Heart left ventricle (tissue), 16 donors: ENCODE data around the gene PEMT. TPM values are rescaled to one million over a fixed set of nuclear protein-coding genes. Genes with fewer than 3 reads are reported as not detected.

Source experiments
- ATAC-seq, 4 donors: fragments of 200-7000 bp; cut with Tn5 transposase; one replicate each; pipeline ENCODE4 v1.9.1; 2020 to 2022; ENCODE audit warnings: moderate library complexity in 4 of 4, mild to moderate bottlenecking in 3 of 4, moderate number of reproducible peaks in 1 of 4
- DNase-seq, 5 donors: peaks; one replicate each; pipeline ENCODE4 v3.0.0-alpha.2; 2020
- H3K27ac ChIP-seq, 12 donors: fragments of 200-600 bp; sonication (generic) in 4 of 12; one replicate each; pipeline versions ENCODE4 v1.5.0 to v1.8.0; 2016 to 2022; ENCODE audit warnings: mild to moderate bottlenecking in 2 of 12
- H3K27me3 ChIP-seq, 9 donors: fragments of 200-600 bp; sonication (generic) in 2 of 9; one replicate each; pipeline versions ENCODE4 v1.5.1 to v1.8.0; 2016 to 2022; ENCODE audit warnings: mild to moderate bottlenecking in 3 of 9
- H3K36me3 ChIP-seq, 9 donors: fragments of 200-600 bp; sonication (generic) in 2 of 9; one replicate each; pipeline versions ENCODE4 v1.5.0 to v1.8.0; 2018 to 2022; ENCODE audit warnings: mild to moderate bottlenecking in 2 of 9
- H3K4me1 ChIP-seq, 12 donors: fragments of 200-600 bp; sonication (generic) in 4 of 12; one replicate each; pipeline versions ENCODE4 v1.5.0 to v1.8.0; 2016 to 2022; ENCODE audit warnings: mild to moderate bottlenecking in 3 of 12
- H3K4me3 ChIP-seq, 12 donors: fragments of 200-600 bp; sonication (generic) in 4 of 12; one replicate each; pipeline versions ENCODE4 v1.5.0 to v1.8.0; 2017 to 2022; ENCODE audit warnings: mild to moderate bottlenecking in 9 of 12, moderate library complexity in 4 of 12
- H3K9me3 ChIP-seq, 12 donors: fragments of 200-600 bp; sonication (generic) in 4 of 12; one replicate each; pipeline versions ENCODE4 v1.5.0 to v1.8.0; 2016 to 2022; ENCODE audit warnings: mild to moderate bottlenecking in 1 of 12
- CTCF ChIP-seq, 12 donors: fragments of 200-600 bp; sonication (generic) in 4 of 12; IDR thresholded peaks; one replicate each; pipeline versions ENCODE4 v1.5.0 to v1.8.0; 2018 to 2022; ENCODE audit warnings: antibody characterized with exemption in 12 of 12, mild to moderate bottlenecking in 5 of 12
- POLR2A ChIP-seq, 2 donors: fragments of 450-650 bp; IDR thresholded peaks; one replicate each; pipeline ENCODE4 v1.6.1; 2017; ENCODE audit warnings: antibody characterized with exemption in 2 of 2, mild to moderate bottlenecking in 2 of 2, moderate library complexity in 2 of 2
- WGBS, 4 donors: extraction: QIAGEN DNeasy Blood & Tissue Kit in 2 of 4; methylation state at CpG; one replicate each; pipeline versions ENCODE4 v1.1.5 to v1.1.7; 2013 to 2018; 5-methylcytosine and 5-hydroxymethylcytosine counted together
- intact Hi-C, 10 donors: fragments of 100-400 bp; cut with DNase I; formaldehyde crosslinking; loops; one replicate each; pipeline versions ENCODE4 v1.11.1 to v1.14.2; 2022
- polyA plus RNA-seq, 2 donors: library from polyadenylated mRNA; stranded (reverse); fragments of 200-250 nt; gene quantifications; one replicate each; pipeline ENCODE4 v1.2.3, GENCODE V29; 2013
- total RNA-seq, 9 donors: library from RNA; depleted of rRNA in 2 of 9; stranded (reverse); fragments of >200 nt in 2 of 9; fragmentation: NEBNext Ultra II Directional in 3 of 9; extraction: Animal tissue kit (Norgen Biotek cat#: 25700) in 3 of 9; gene quantifications; one replicate each; pipeline versions ENCODE4 v1.1.0 to v1.2.4, GENCODE V29; 2016 to 2023
- donor health status: ischemic (EF 13 %, LVEDD 7.1; RV severe dilation, severe dysfunction).
- donor health status: healthy with polysubstance abuse.
- donor health status: DM: no; HTN: yes; CAD: no.
- donor health status: DM: no; HTN: no; CAD: no.
- donor health status: ischemic (EF 25% LVEDD 6.9; RV normal size, moderate dysfunction).
- donor health status: ischemic (EF 25% LVEDD 5.7; RV mildly dilated, moderate dysfunction).
- donor health status: healthy.
- donor health status: DM: yes; HTN: yes; CAD: no.
- donor health status: ischemic (EF 35%, LVEDD 5.7; RV mildly dilated, moderate dysfunction).
- donor health status: nonischemic (EF 11% LVEDD 7.7; RV severe dilation, severe dysfunction).
- donor health status: DM: yes; HTN: yes; CAD: no.
- donor health status: PGD.
- donor health status: ischemic (EF 29% LVEDD 5.4; RV normal size, mild dysfunction).
- donor health status: nonischemic (EF 23%, LVEDD 6.1; RV moderate dilation, normal function).

Gene PEMT
- total and polyA plus RNA-seq, 11 donors, result 15.7 to 42.2 (median 25.4) TPM

GRCh38 chr17:17563530-17563929 lies 28.0 kb downstream of the PEMT start:
- DNase-seq (no peak), ATAC-seq (no peak)
- Histone ChIP-seq H3K9me3 (no peaks in the 10 kb centered on the region), H3K27me3 (no peaks in the 10 kb centered on the region), H3K4me1 (peaks cover 3 to 50% (median 30%) of the 10 kb centered on the region in 12 donors), H3K27ac (no peak overlapping the region), H3K4me3 (no peak overlapping the region), H3K36me3 (no peaks in the 10 kb centered on the region)
- intact Hi-C loops, result no loop called here
- WGBS, 4 donors, result 90 to 95% (median 92%) methylated on average over 8 to 13 of the region's 13 CpGs
- no peak for TF ChIP-seq POLR2A (IDR thresholded peaks at IDR 0.05)
- TF ChIP-seq CTCF (IDR thresholded peaks at IDR 0.05), result no peak

GRCh38 chr17:17562146-17562511 lies 29.4 kb downstream of the PEMT start:
- no peak for DNase-seq
- H3K36me3 ChIP-seq, result no peaks in the 10 kb centered on the region
- H3K4me1 ChIP-seq, result peaks cover 0 to 48% (median 19%) of the 10 kb centered on the region in 12 donors
- TF ChIP-seq CTCF (IDR thresholded peaks at IDR 0.05), result no peak
- TF ChIP-seq POLR2A (IDR thresholded peaks at IDR 0.05), result no peak
- no peak overlapping the region for H3K4me3 ChIP-seq
- no peaks in the 10 kb centered on the region for H3K27me3 ChIP-seq
- peak overlapping the region in 2 of 12 donors; percentile 17 to 54 for H3K27ac ChIP-seq
- WGBS, 4 donors, result 78 to 95% (median 90%) methylated on average over 7 to 15 of the region's 15 CpGs
- no peaks in the 10 kb centered on the region for H3K9me3 ChIP-seq
- ATAC-seq, result peak in 1 of 4 donors; percentile 1
- intact Hi-C loops, result no loop called here

GRCh38 chr17:17561408-17562145 lies 29.9 kb downstream of the PEMT start:
- ATAC-seq, result peak in 3 of 4 donors; percentile 31 to 78 (median 33)
- intact Hi-C loops, result no loop called here
- TF ChIP-seq POLR2A (IDR thresholded peaks at IDR 0.05), result no peak
- no peak for TF ChIP-seq CTCF (IDR thresholded peaks at IDR 0.05)
- Histone ChIP-seq H3K4me1 (peaks cover 0 to 42% (median 15%) of the 10 kb centered on the region in 12 donors), H3K4me3 (no peak overlapping the region), H3K9me3 (no peaks in the 10 kb centered on the region), H3K27ac (peak overlapping the region in 2 of 12 donors; percentile 17 to 54), H3K36me3 (no peaks in the 10 kb centered on the region), H3K27me3 (no peaks in the 10 kb centered on the region)
- 71 to 88% (median 80%) methylated on average over 18 to 30 of the region's 30 CpGs for WGBS, 4 donors
- DNase-seq, result peak in 1 of 5 donors; percentile 73

GRCh38 chr17:17560975-17561374 lies 30.5 kb downstream of the PEMT start:
- no peak overlapping the region for H3K27ac ChIP-seq
- DNase-seq (no peak), ATAC-seq (no peak)
- 88 to 93% (median 92%) methylated on average over 10 of the region's 10 CpGs for WGBS, 4 donors
- intact Hi-C loops, result no loop called here
- no peak overlapping the region for H3K4me3 ChIP-seq
- no peaks in the 10 kb centered on the region for H3K36me3 ChIP-seq
- peaks cover 0 to 36% (median 9%) of the 10 kb centered on the region in 12 donors for H3K4me1 ChIP-seq
- no peaks in the 10 kb centered on the region for H3K27me3 ChIP-seq
- H3K9me3 ChIP-seq, result no peaks in the 10 kb centered on the region
- TF ChIP-seq CTCF (IDR thresholded peaks at IDR 0.05) (no peak), POLR2A (IDR thresholded peaks at IDR 0.05) (no peak)
